HG03439 (cell line): ENCODE results near the gene OR51S1.
"Not testable (repeated sequence)": the region's sequence is repeated elsewhere in the genome, so short reads cannot be mapped to it uniquely, and the experiment has no call there.

Experiments used
- ATAC-seq: cut with Tn5 transposase; IDR thresholded peaks from one replicate; pipeline ENCODE4 v1.9.1; 2021; ENCODE audit warnings: mild to moderate bottlenecking, moderate library complexity; ENCODE audit not compliant: unreplicated experiment

The OR51S1 gene

GRCh38 chr11:4848908-4849532, at the start of gene OR51S1:
Gene OR51S1, minus strand, starts transcription at chr11:4849208. Its CDS starts 0 bp downstream, at chr11:4849208.
- ATAC-seq = no peak

GRCh38 chr11:4891996-4892640, 43.1 kb upstream of the OR51S1 start:
- ATAC-seq = no peak

- no peak for ATAC-seq
These were observed 41.3 kb upstream of the OR51S1 start for GRCh38 chr11:4890279-4890678.

GRCh38 chr11:4887591-4887990, 38.6 kb upstream of the OR51S1 start:
- ATAC-seq = no peak

- ATAC-seq = no peak
These were observed 37.2 kb upstream of the OR51S1 start for GRCh38 chr11:4886186-4886585.

- no peak for ATAC-seq
These were observed 35.4 kb upstream of the OR51S1 start for GRCh38 chr11:4884361-4884760.

- no peak for ATAC-seq
These were observed 33.5 kb upstream of the OR51S1 start for GRCh38 chr11:4882543-4882942.

GRCh38 chr11:4881860-4882500, 33.0 kb upstream of the OR51S1 start, which contains the start of gene OR51T1:
Gene OR51T1, plus strand, starts transcription at chr11:4881900. Its CDS starts 0 bp downstream, at chr11:4881900.
- no peak for ATAC-seq

GRCh38 chr11:4881188-4881587, 32.2 kb upstream of the OR51S1 start:
- no peak for ATAC-seq

GRCh38 chr11:4865855-4866254, 16.8 kb upstream of the OR51S1 start:
- no peak for ATAC-seq

GRCh38 chr11:4863876-4864275, 14.9 kb upstream of the OR51S1 start:
- ATAC-seq = no peak

- ATAC-seq = no peak
These were observed 13.6 kb upstream of the OR51S1 start for GRCh38 chr11:4862447-4863236.

GRCh38 chr11:4854286-4854685, 5.3 kb upstream of the OR51S1 start:
- not testable (repeated sequence) for ATAC-seq

GRCh38 chr11:4851033-4851432, 2.0 kb upstream of the OR51S1 start:
- ATAC-seq = no peak

- no peak for ATAC-seq
These were observed 9.0 kb downstream of the OR51S1 start for GRCh38 chr11:4839851-4840549.

GRCh38 chr11:4830909-4831308, 18.1 kb downstream of the OR51S1 start:
- no peak for ATAC-seq

- ATAC-seq = no peak
These were observed 18.7 kb downstream of the OR51S1 start for GRCh38 chr11:4830346-4830745.

- no peak for ATAC-seq
These were observed 22.6 kb downstream of the OR51S1 start for GRCh38 chr11:4826425-4826824.

GRCh38 chr11:4825132-4825531, 23.9 kb downstream of the OR51S1 start:
- ATAC-seq = no peak

GRCh38 chr11:4821021-4821420, 28.0 kb downstream of the OR51S1 start, which contains the start of gene OR51F2:
Gene OR51F2, plus strand, starts transcription at chr11:4821321. Its CDS starts 101 bp downstream, at chr11:4821422.
- no peak for ATAC-seq

GRCh38 chr11:4809246-4809645, 39.8 kb downstream of the OR51S1 start:
- no peak for ATAC-seq
